SK-N-SH (cell line): ENCODE data around the gene HOXA1. TPM values are rescaled to one million over a fixed set of nuclear protein-coding genes. Genes with fewer than 3 reads are reported as not detected.

ENCODE experiments used
- CTCF ChIA-PET: fragments of 300-600, 350-600 bp; formaldehyde crosslinking; extraction: SDS; loops from one replicate; lab custom pipeline; 2021; lab: Yijun Ruan, JAX
- POLR2A ChIA-PET: fragments of 350-600 bp; sonication (Branson Sonifier 250); formaldehyde crosslinking; extraction: SDS; loops from one replicate; lab custom pipeline; 2020; ENCODE audit warnings: antibody characterized with exemption, inconsistent platforms; lab: Yijun Ruan, JAX
- DNase-seq: peaks from one replicate; pipeline ENCODE4 v3.0.0; 2012
- H2AFZ ChIP-seq: fragments of 200-600 bp; sonication (generic); 2 replicates; pipeline ENCODE4 v1.8.1; 2016; ENCODE audit warnings: antibody characterized with exemption, mild to moderate bottlenecking, low read depth
- H3F3A ChIP-seq: fragments of 200-600 bp; sonication (generic); replicated peaks from 2 replicates; pipeline ENCODE3; 2016; ENCODE audit warnings: antibody characterized with exemption, mild to moderate bottlenecking; ENCODE audit not compliant: insufficient read depth
- H3K27ac ChIP-seq, 2 experiments: fragments of 200-500 bp in 1 of 2; fragments of 200-600 bp in 1 of 2; sonication (Bioruptor generic) in 1 of 2; sonication (generic), shearing (Covaris generic) in 1 of 2; 2 replicates each; pipeline versions ENCODE4 v1.5.1 to v1.6.1; 2014 to 2016; ENCODE audit warnings: low read depth in 2 of 2, inconsistent platforms in 1 of 2, low read length in 1 of 2, mild to moderate bottlenecking in 1 of 2, mixed read lengths in 1 of 2
- H3K27me3 ChIP-seq: fragments of 200-600 bp; sonication (generic), shearing (Covaris generic); 2 replicates; pipeline ENCODE4 v1.6.1; 2016; ENCODE audit warnings: mixed run types; ENCODE audit not compliant: insufficient read depth
- H3K36me3 ChIP-seq, 2 experiments: fragments of 200-500 bp in 1 of 2; fragments of 200-600 bp in 1 of 2; sonication (Bioruptor generic) in 1 of 2; sonication (generic) in 1 of 2; replicated peaks in 1 of 2; 2 replicates each; pipeline versions ENCODE3 to v1.5.1; 2014 to 2016; ENCODE audit warnings: low read length in 1 of 2, mild to moderate bottlenecking in 1 of 2; ENCODE audit not compliant: insufficient read depth in 2 of 2, control insufficient read depth in 1 of 2
- H3K4me1 ChIP-seq, 2 experiments: fragments of 200-500 bp in 1 of 2; fragments of 200-600 bp in 1 of 2; sonication (Bioruptor generic) in 1 of 2; sonication (generic), shearing (Covaris generic) in 1 of 2; 2 replicates each; pipeline versions ENCODE4 v1.5.1 to v1.6.1; 2014 to 2016; ENCODE audit warnings: low read depth in 1 of 2, low read length in 1 of 2, mixed run types in 1 of 2; ENCODE audit not compliant: insufficient read depth in 2 of 2, control insufficient read depth in 1 of 2
- H3K4me2 ChIP-seq: fragments of 200-600 bp; sonication (generic), shearing (Covaris generic); 2 replicates; pipeline ENCODE4 v1.6.1; 2017; ENCODE audit warnings: mixed run types
- H3K4me3 ChIP-seq, 2 experiments: fragments of 200-500 bp in 1 of 2; fragments of 200-600 bp in 1 of 2; sonication (Bioruptor generic) in 1 of 2; sonication (generic), shearing (Covaris generic) in 1 of 2; 2 replicates each; pipeline versions ENCODE4 v1.5.1 to v1.8.1; 2014 to 2016; ENCODE audit warnings: low read depth in 2 of 2, inconsistent platforms in 1 of 2, low read length in 1 of 2, mild to moderate bottlenecking in 1 of 2, mixed read lengths in 1 of 2, moderate library complexity in 1 of 2
- H3K79me2 ChIP-seq: fragments of 200-600 bp; sonication (generic); 2 replicates; pipeline ENCODE4 v1.8.1; 2017; ENCODE audit warnings: mild to moderate bottlenecking; ENCODE audit not compliant: insufficient read depth
- H3K9ac ChIP-seq: fragments of 200-600 bp; sonication (generic); 2 replicates; pipeline ENCODE4 v1.6.1; 2017; ENCODE audit warnings: mixed run types
- H3K9me2 ChIP-seq: fragments of 200-600 bp; sonication (generic); 2 replicates; pipeline ENCODE4 v1.6.1; 2017; ENCODE audit warnings: mixed run types
- H3K9me3 ChIP-seq: fragments of 200-600 bp; sonication (generic); 2 replicates; pipeline ENCODE4 v1.6.1; 2017; ENCODE audit warnings: mixed run types, mild to moderate bottlenecking, moderate library complexity
- H4K20me1 ChIP-seq: fragments of 200-600 bp; sonication (generic); 2 replicates; pipeline ENCODE4 v1.6.1; 2017; ENCODE audit warnings: mild to moderate bottlenecking, mixed run types; ENCODE audit not compliant: insufficient read depth
- CHD2 ChIP-seq: fragments of 150-350 bp; IDR thresholded peaks from 2 replicates; pipeline ENCODE4 v1.6.1; 2018; ENCODE audit warnings: low read length; ENCODE audit not compliant: partially characterized antibody
- FOSL2 ChIP-seq: IDR thresholded peaks from 2 replicates; pipeline ENCODE4 v1.4.0; 2012; ENCODE audit warnings: low read depth, mild to moderate bottlenecking, moderate library complexity, borderline replicate concordance
- FOXJ3 ChIP-seq: sonication (generic); formaldehyde crosslinking; IDR thresholded peaks from 2 replicates; pipeline ENCODE4 v1.5.1; 2020; ENCODE audit warnings: mild to moderate bottlenecking, missing genetic modification reagents
- GABPA ChIP-seq: IDR thresholded peaks from 2 replicates; pipeline ENCODE4 v1.4.0; 2012; ENCODE audit warnings: low read depth, mild to moderate bottlenecking
- GATA2 ChIP-seq: sonication (generic); formaldehyde crosslinking; IDR thresholded peaks from 2 replicates; pipeline ENCODE4 v1.5.0; 2020; ENCODE audit warnings: mild to moderate bottlenecking, missing genetic modification reagents
- NFIC ChIP-seq: IDR thresholded peaks from 2 replicates; pipeline ENCODE4 v1.4.0; 2012; ENCODE audit warnings: borderline replicate concordance
- NRF1 ChIP-seq: IDR thresholded peaks from 2 replicates; pipeline ENCODE4 v1.6.1; 2012; ENCODE audit warnings: low read depth, mild to moderate bottlenecking, low read length
- RAD21 ChIP-seq: IDR thresholded peaks from 2 replicates; pipeline ENCODE4 v1.6.1; 2012; ENCODE audit warnings: mild to moderate bottlenecking, low read length
- RFX5 ChIP-seq: IDR thresholded peaks from 2 replicates; pipeline ENCODE4 v1.6.1; 2012; ENCODE audit warnings: mild to moderate bottlenecking, improper control_type of control experiment, low read length
- SIN3A ChIP-seq: IDR thresholded peaks from 2 replicates; pipeline ENCODE4 v1.6.1; 2012; ENCODE audit warnings: low read depth, mild to moderate bottlenecking, low read length, moderate library complexity, borderline replicate concordance
- SMC3 ChIP-seq: IDR thresholded peaks from 2 replicates; pipeline ENCODE4 v1.6.1; 2012; ENCODE audit warnings: low read depth, low read length, improper control_type of control experiment
- TAF1 ChIP-seq: IDR thresholded peaks from 2 replicates; pipeline ENCODE4 v1.6.1; 2012; ENCODE audit warnings: low read depth, mild to moderate bottlenecking, low read length, moderate library complexity, borderline replicate concordance
- TEAD4 ChIP-seq: IDR thresholded peaks from 2 replicates; pipeline ENCODE4 v1.4.0; 2012; ENCODE audit warnings: mild to moderate bottlenecking, borderline replicate concordance; ENCODE audit not compliant: insufficient read depth
- YY1 ChIP-seq: IDR thresholded peaks from 2 replicates; pipeline ENCODE4 v1.4.0; 2012; ENCODE audit warnings: low read depth, mild to moderate bottlenecking
- WGBS: methylation state at CpG from one replicate; pipeline ENCODE4 v1.1.6; 2017; ENCODE audit warnings: low lambda C conversion rate; 5-methylcytosine and 5-hydroxymethylcytosine counted together
- polyA plus RNA-seq, 3 experiments: library from polyadenylated mRNA; depleted of rRNA; stranded (reverse); fragments of >200 nt; gene quantifications; 2 replicates each; pipeline ENCODE4 v1.2.3, GENCODE V29; 2012
- TF ChIP-seq, protein P1 (sequence below): fragments of 150-350 bp; IDR thresholded peaks from 2 replicates; pipeline ENCODE4 v1.6.1; 2016; ENCODE audit warnings: mild to moderate bottlenecking, low read depth, low read length
- TF ChIP-seq, protein P2 (sequence below): fragments of 150-350 bp; IDR thresholded peaks from 2 replicates; pipeline ENCODE4 v1.6.1; 2017; ENCODE audit warnings: antibody characterized with exemption, low read length, low read depth, borderline replicate concordance
- TF ChIP-seq, protein P3 (sequence below): IDR thresholded peaks from 2 replicates; pipeline ENCODE4 v1.6.1; 2012; ENCODE audit warnings: mild to moderate bottlenecking, low read depth, low read length, moderate library complexity

Gene HOXA1
- polyA plus RNA-seq, 1 of the 3 experiments (the other 2 are of a cell fraction): not detected

DNA sequence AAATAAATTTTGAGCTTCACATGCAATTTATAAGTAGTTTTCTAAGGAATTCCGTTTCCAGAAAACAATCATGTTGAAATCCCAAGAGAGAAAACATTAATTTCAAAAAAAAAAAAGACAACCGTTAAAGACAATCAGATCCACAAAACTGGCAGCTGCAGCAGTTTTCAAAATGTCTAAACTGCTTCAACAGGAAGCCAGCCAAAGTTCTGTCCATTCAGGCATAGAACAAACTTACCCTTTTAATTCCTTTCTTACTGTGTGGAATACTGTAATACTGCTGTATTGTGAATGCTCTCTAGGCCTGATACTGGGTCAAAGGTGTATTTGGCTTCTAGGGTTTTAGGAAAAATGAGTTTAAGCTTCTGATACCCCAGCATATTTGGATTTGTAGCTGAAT lies 31.6 kb downstream of the HOXA1 start:
- H3K9ac ChIP-seq: no peak overlapping the region
- H3K79me2 ChIP-seq: no peaks in the 10 kb centered on the region
- no peak overlapping the region for H3K27ac ChIP-seq
- ChIA-PET POLR2A (no interaction called here), CTCF (no interaction called here)
- no peaks in the 10 kb centered on the region for H3F3A ChIP-seq
- no peak for DNase-seq
- no peak overlapping the region for H3K4me2 ChIP-seq
- no peak overlapping the region for H2AFZ ChIP-seq
- WGBS: 12% methylated on average over 2 of the region's 2 CpGs
- no peaks in the 10 kb centered on the region for H3K36me3 ChIP-seq
- no peaks in the 10 kb centered on the region for H3K4me1 ChIP-seq
- no peak overlapping the region for H3K4me3 ChIP-seq
- H3K9me3 ChIP-seq: no peaks in the 10 kb centered on the region
- TF ChIP-seq, protein P1, sequence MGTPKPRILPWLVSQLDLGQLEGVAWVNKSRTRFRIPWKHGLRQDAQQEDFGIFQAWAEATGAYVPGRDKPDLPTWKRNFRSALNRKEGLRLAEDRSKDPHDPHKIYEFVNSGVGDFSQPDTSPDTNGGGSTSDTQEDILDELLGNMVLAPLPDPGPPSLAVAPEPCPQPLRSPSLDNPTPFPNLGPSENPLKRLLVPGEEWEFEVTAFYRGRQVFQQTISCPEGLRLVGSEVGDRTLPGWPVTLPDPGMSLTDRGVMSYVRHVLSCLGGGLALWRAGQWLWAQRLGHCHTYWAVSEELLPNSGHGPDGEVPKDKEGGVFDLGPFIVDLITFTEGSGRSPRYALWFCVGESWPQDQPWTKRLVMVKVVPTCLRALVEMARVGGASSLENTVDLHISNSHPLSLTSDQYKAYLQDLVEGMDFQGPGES: no peak
- no peak for TF ChIP-seq FOSL2
- no peak for TF ChIP-seq SMC3
- TF ChIP-seq CHD2: no peak
- TF ChIP-seq RAD21: no peak
- TF ChIP-seq TAF1: no peak
- TF ChIP-seq SIN3A: no peak
- TF ChIP-seq TEAD4: no peak
- TF ChIP-seq, protein P2, sequence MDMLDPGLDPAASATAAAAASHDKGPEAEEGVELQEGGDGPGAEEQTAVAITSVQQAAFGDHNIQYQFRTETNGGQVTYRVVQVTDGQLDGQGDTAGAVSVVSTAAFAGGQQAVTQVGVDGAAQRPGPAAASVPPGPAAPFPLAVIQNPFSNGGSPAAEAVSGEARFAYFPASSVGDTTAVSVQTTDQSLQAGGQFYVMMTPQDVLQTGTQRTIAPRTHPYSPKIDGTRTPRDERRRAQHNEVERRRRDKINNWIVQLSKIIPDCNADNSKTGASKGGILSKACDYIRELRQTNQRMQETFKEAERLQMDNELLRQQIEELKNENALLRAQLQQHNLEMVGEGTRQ: no peak
- no peak for TF ChIP-seq GABPA
- no peak for TF ChIP-seq GATA2 (CRISPR knock-in tag)
- no peak for TF ChIP-seq RFX5
- no peak for TF ChIP-seq NFIC
- no peak for TF ChIP-seq YY1
- TF ChIP-seq FOXJ3: no peak
- TF ChIP-seq, protein P3, sequence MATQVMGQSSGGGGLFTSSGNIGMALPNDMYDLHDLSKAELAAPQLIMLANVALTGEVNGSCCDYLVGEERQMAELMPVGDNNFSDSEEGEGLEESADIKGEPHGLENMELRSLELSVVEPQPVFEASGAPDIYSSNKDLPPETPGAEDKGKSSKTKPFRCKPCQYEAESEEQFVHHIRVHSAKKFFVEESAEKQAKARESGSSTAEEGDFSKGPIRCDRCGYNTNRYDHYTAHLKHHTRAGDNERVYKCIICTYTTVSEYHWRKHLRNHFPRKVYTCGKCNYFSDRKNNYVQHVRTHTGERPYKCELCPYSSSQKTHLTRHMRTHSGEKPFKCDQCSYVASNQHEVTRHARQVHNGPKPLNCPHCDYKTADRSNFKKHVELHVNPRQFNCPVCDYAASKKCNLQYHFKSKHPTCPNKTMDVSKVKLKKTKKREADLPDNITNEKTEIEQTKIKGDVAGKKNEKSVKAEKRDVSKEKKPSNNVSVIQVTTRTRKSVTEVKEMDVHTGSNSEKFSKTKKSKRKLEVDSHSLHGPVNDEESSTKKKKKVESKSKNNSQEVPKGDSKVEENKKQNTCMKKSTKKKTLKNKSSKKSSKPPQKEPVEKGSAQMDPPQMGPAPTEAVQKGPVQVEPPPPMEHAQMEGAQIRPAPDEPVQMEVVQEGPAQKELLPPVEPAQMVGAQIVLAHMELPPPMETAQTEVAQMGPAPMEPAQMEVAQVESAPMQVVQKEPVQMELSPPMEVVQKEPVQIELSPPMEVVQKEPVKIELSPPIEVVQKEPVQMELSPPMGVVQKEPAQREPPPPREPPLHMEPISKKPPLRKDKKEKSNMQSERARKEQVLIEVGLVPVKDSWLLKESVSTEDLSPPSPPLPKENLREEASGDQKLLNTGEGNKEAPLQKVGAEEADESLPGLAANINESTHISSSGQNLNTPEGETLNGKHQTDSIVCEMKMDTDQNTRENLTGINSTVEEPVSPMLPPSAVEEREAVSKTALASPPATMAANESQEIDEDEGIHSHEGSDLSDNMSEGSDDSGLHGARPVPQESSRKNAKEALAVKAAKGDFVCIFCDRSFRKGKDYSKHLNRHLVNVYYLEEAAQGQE: no peak
- TF ChIP-seq NRF1: no peak
- H3K27me3 ChIP-seq: peaks cover 32% of the 10 kb centered on the region
- 0 out of 2 replicates have a peak, but pooled peaks cover 2% of the 10 kb centered on the region for H4K20me1 ChIP-seq
- H3K9me2 ChIP-seq: no peaks in the 10 kb centered on the region
